Measurements from ENCODE around the gene UBAC2. TPM values are rescaled to one million over a fixed set of nuclear protein-coding genes. Genes with fewer than 3 reads are reported as not detected.

Gene UBAC2
- total RNA-seq, 1 experiment from 2014 or later = 45.8 TPM

DNA sequence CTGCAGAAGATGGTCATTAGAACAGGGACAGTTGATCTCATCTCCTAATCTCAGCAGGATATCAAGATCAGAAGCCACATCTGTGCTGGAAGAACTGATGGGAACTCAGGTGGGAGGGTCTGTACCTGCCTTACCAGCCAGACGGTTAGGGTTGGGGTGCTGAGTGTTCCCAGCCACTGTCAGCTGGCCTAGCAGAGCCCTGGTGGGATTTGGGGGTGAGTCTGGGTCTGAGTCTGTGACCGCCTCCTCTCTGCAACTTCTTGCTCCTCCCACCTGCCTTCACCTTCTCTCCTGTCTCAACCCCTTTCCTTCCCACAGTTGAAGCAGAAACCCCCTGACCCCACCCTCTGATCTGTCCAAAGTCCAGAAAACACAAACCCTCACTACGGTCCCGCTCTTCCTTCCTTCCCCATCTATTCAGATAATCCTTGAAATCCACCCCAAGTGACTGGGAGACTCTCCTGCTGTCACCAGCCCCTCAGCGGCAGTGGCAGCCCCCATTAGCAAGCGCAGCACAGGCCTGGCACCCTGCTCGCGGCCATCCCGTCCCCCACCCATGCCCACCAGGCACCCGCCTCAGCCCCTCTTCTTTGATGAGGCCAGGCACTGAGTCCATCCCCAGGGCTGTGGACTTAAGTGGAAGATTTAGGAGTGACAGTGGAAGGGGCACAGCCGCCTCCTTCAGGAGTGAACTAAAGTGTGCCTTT lies 198.4 kb downstream of the UBAC2 start:
- no peaks in the 10 kb centered on the region for H3K36me3 ChIP-seq (ENCODE audit: insufficient read depth, low read length, poor library complexity, severe bottlenecking)
- no peak overlapping the region for H3K4me3 ChIP-seq (ENCODE audit: low read depth, low read length, poor library complexity, severe bottlenecking)
- ChIA-PET POLR2A (ENCODE audit: low non-redundant PET) (no interaction called here), CTCF (no interaction called here)
- no peaks in the 10 kb centered on the region for H3K27me3 ChIP-seq (replicated peaks; ENCODE audit: insufficient read depth, low read depth, low read length, poor library complexity)
- no peaks in the 10 kb centered on the region for H3K9me3 ChIP-seq (ENCODE audit: low read depth, low read length, poor library complexity, severe bottlenecking)
- no peak for TF ChIP-seq EZH2 (IDR thresholded peaks at IDR 0.05; ENCODE audit: borderline replicate concordance, low read depth, low read length, poor library complexity, severe bottlenecking)
- no peak for TF ChIP-seq CTCF (conservative IDR thresholded peaks at IDR 0.05; ENCODE audit: low read depth, low read length)
- H3K4me1 ChIP-seq (ENCODE audit: insufficient read depth, low read length, poor library complexity, severe bottlenecking) = no peaks in the 10 kb centered on the region
- intact Hi-C loops (cut with micrococcal nuclease; ENCODE audit: unreplicated experiment) = no loop called here
- no TSS peak for BruUV-seq (replicated peaks)
- H3K27ac ChIP-seq (ENCODE audit: low read depth, low read length, poor library complexity, severe bottlenecking) = no peak overlapping the region
- no peak for DNase-seq (ENCODE audit: low spot score)

DNA sequence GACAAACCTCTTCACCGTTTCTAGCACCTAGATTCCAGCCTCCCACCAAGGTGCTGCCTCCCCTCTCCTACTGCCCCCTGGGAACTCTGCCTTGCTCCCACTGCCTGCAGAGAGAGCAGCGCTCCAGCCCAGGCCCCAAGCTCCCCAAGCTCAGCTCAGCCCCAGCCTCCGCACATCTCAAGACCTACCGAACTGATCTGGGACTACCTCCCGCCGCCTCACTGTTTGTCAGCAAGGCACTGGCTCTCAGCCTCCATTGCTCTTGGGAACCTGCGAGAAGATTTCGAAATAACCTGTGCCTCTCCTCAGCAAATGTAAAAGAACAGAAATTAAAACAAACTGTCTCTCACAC lies 198.9 kb downstream of the UBAC2 start:
- POLR2A ChIA-PET (ENCODE audit: low non-redundant PET) = no interaction called here
- no peak overlapping the region for H3K4me3 ChIP-seq (ENCODE audit: low read depth, low read length, poor library complexity, severe bottlenecking)
- intact Hi-C loops (cut with micrococcal nuclease; ENCODE audit: unreplicated experiment) = no loop called here
- no peak overlapping the region for H3K27ac ChIP-seq (ENCODE audit: low read depth, low read length, poor library complexity, severe bottlenecking)
- no peaks in the 10 kb centered on the region for H3K4me1 ChIP-seq (ENCODE audit: insufficient read depth, low read length, poor library complexity, severe bottlenecking)
- no TSS peak for BruUV-seq (replicated peaks)
- no peaks in the 10 kb centered on the region for H3K27me3 ChIP-seq (replicated peaks; ENCODE audit: insufficient read depth, low read depth, low read length, poor library complexity)
- no peaks in the 10 kb centered on the region for H3K36me3 ChIP-seq (ENCODE audit: insufficient read depth, low read length, poor library complexity, severe bottlenecking)
- no peak for DNase-seq (ENCODE audit: low spot score)
- CTCF ChIA-PET = no interaction called here
- TF ChIP-seq EZH2 (IDR thresholded peaks at IDR 0.05; ENCODE audit: borderline replicate concordance, low read depth, low read length, poor library complexity, severe bottlenecking) (no peak), CTCF (conservative IDR thresholded peaks at IDR 0.05; ENCODE audit: low read depth, low read length) (no peak)
- no peaks in the 10 kb centered on the region for H3K9me3 ChIP-seq (ENCODE audit: low read depth, low read length, poor library complexity, severe bottlenecking)

DNA sequence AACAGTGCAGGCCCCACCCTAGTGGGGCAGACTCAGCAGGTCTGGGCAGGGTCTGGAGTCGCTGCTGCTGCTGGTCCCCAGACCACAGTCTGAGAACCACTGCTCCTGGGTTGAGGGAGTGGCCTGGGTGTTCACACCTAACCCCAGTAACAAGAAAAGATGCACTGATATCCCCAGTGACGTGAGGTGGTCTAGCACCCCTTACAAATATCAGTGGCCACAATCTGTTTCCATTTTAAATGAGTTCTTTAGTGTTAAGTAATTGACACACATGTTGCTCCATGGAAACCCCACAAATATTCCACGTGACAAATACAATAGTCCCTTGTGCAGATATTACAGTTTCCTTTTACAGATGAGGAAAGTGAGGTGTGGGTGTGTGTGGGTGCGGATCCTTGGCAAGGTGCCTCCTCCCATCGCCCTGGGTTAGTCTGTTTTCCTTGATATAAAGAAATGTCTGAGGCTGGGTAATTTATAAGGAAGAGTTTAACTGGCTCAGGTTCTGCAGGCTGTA lies 202.9 kb downstream of the UBAC2 start:
- no peaks in the 10 kb centered on the region for H3K36me3 ChIP-seq (ENCODE audit: insufficient read depth, low read length, poor library complexity, severe bottlenecking)
- no peaks in the 10 kb centered on the region for H3K9me3 ChIP-seq (ENCODE audit: low read depth, low read length, poor library complexity, severe bottlenecking)
- intact Hi-C loops (cut with micrococcal nuclease; ENCODE audit: unreplicated experiment) = no loop called here
- no peak for TF ChIP-seq CTCF (conservative IDR thresholded peaks at IDR 0.05; ENCODE audit: low read depth, low read length)
- H3K4me1 ChIP-seq (ENCODE audit: insufficient read depth, low read length, poor library complexity, severe bottlenecking) = no peaks in the 10 kb centered on the region
- H3K27ac ChIP-seq (ENCODE audit: low read depth, low read length, poor library complexity, severe bottlenecking) = no peak overlapping the region
- POLR2A ChIA-PET (ENCODE audit: low non-redundant PET) = no interaction called here
- CTCF ChIA-PET = no interaction called here
- H3K27me3 ChIP-seq (replicated peaks; ENCODE audit: insufficient read depth, low read depth, low read length, poor library complexity) = no peaks in the 10 kb centered on the region
- DNase-seq (ENCODE audit: low spot score) = no peak
- BruUV-seq (replicated peaks) = no TSS peak
- no peak overlapping the region for H3K4me3 ChIP-seq (ENCODE audit: low read depth, low read length, poor library complexity, severe bottlenecking)
